Psoas muscle (tissue), 8 donors: Measurements from ENCODE around the gene RUFY1. TPM values are rescaled to one million over a fixed set of nuclear protein-coding genes. Genes with fewer than 3 reads are reported as not detected.

Source experiments
- ATAC-seq, 4 donors: fragments of 200-7000 bp; cut with Tn5 transposase; one replicate each; pipeline ENCODE4 v1.9.1; 2020; ENCODE audit warnings: moderate library complexity in 3 of 4, mild to moderate bottlenecking in 2 of 4
- DNase-seq, 2 donors: peaks; one replicate each; pipeline ENCODE4 v3.0.0-alpha.2; 2020
- H3K27ac ChIP-seq: fragments of 200-600 bp; one replicate; pipeline ENCODE4 v1.8.0; 2022
- H3K27me3 ChIP-seq, 3 donors: fragments of 200-600 bp in 1 of 3; one replicate each; pipeline versions ENCODE4 v1.6.1 to v1.8.0; 2013 to 2022; ENCODE audit warnings: low read length in 2 of 3, mild to moderate bottlenecking in 2 of 3, moderate library complexity in 1 of 3; ENCODE audit not compliant: insufficient read depth in 3 of 3
- H3K36me3 ChIP-seq, 2 donors: fragments of 200-600 bp in 1 of 2; one replicate each; pipeline versions ENCODE4 v1.6.1 to v1.8.0; 2013 to 2022; ENCODE audit warnings: low read depth in 1 of 2, mild to moderate bottlenecking in 1 of 2, moderate library complexity in 1 of 2; ENCODE audit not compliant: insufficient read depth in 1 of 2
- H3K4me1 ChIP-seq: fragments of 200-600 bp; one replicate; pipeline ENCODE4 v1.8.0; 2022
- H3K4me3 ChIP-seq: fragments of 200-600 bp; one replicate; pipeline ENCODE4 v1.8.0; 2022; ENCODE audit warnings: mild to moderate bottlenecking
- H3K9me3 ChIP-seq: fragments of 200-600 bp; one replicate; pipeline ENCODE4 v1.8.0; 2022
- CTCF ChIP-seq: fragments of 200-600 bp; IDR thresholded peaks from one replicate; pipeline ENCODE4 v1.8.0; 2022; ENCODE audit warnings: antibody characterized with exemption
- WGBS, 3 donors: extraction: QIAGEN DNeasy Blood & Tissue Kit; methylation state at CpG; one replicate each; pipeline versions ENCODE4 v1.1.6 to v1.1.7; 2013; 5-methylcytosine and 5-hydroxymethylcytosine counted together
- intact Hi-C, 2 donors: fragments of 100-400 bp; cut with DNase I; formaldehyde crosslinking; loops; one replicate each; pipeline versions ENCODE4 v1.11.0 to v1.14.2; 2022
- polyA plus RNA-seq, 3 donors: library from polyadenylated mRNA; stranded (reverse); fragments of 200-250 nt; gene quantifications; one replicate each; pipeline ENCODE4 v1.2.3, GENCODE V29; 2013
- total RNA-seq, 4 donors: library from RNA; stranded (reverse); fragmentation: NEBNext Ultra II Directional in 2 of 4; extraction: Animal tissue kit (Norgen Biotek cat#: 25700) in 2 of 4; gene quantifications; one replicate each; pipeline versions ENCODE4 v1.2.1 to v1.2.4, GENCODE V29; 2021 to 2023
- donor health status: healthy with polysubstance abuse.
- donor health status: DM: no; HTN: no; CAD: no; lungs with moderate emphysema.
- donor health status: Bipolar disorder and iron deficiency.
- donor health status: healthy.
- donor health status: DM: yes; HTN: yes; CAD: no.
- donor health status: DM: no; HTN: no; CAD: no.
- donor health status: DM: no; HTN: no; CAD: no.
- donor health status: DM: yes; HTN: yes; CAD: no.

The RUFY1 gene
- total and polyA plus RNA-seq, 7 donors, result 17.9 to 26.3 (median 22.8) TPM

- peaks cover 23 to 85% of the 10 kb centered on the region in 2 donors for H3K36me3 ChIP-seq
- no peaks in the 10 kb centered on the region for H3K9me3 ChIP-seq
- DNase-seq (no peak), ATAC-seq (no peak)
- WGBS, 3 donors, result 9 to 17% (median 14%) methylated on average over 6 of the region's 6 CpGs
- peaks cover 60% of the 10 kb centered on the region for H3K4me1 ChIP-seq
- H3K27me3 ChIP-seq, result no peaks in the 10 kb centered on the region
- H3K4me3 ChIP-seq, result peak overlapping the region; percentile 79
- intact Hi-C loops, result loop anchor here in 1 of 2 donors (5.0 kb wide), 1 partner anchor 67 kb away; the partner anchor contains the start of gene RUFY1
- no peak for TF ChIP-seq CTCF
- no peak overlapping the region for H3K27ac ChIP-seq
Measured at GRCh38 chr5:179618923-179619554, 68.7 kb downstream of the RUFY1 start.

- Histone ChIP-seq H3K9me3 (no peaks in the 10 kb centered on the region), H3K27ac (no peak overlapping the region), H3K4me1 (peaks cover 65% of the 10 kb centered on the region), H3K27me3 (no peaks in the 10 kb centered on the region), H3K36me3 (peaks cover 21 to 78% of the 10 kb centered on the region in 2 donors), H3K4me3 (peak overlapping the region; percentile 79)
- 3 to 12% (median 7%) methylated on average over 4 of the region's 4 CpGs for WGBS, 3 donors
- ATAC-seq, result no peak
- intact Hi-C loops, result loop anchor here (5.0 kb wide), 2 partner anchors 67 to 78 kb away; partner anchors contain the start of genes CANX (in 1 of the 2) and RUFY1 (in 1 of the 2)
- no peak for DNase-seq
- TF ChIP-seq CTCF, result no peak
Measured at GRCh38 chr5:179619776-179620175, 69.4 kb downstream of the RUFY1 start.

- Histone ChIP-seq H3K4me3 (peak overlapping the region; percentile 79), H3K9me3 (no peaks in the 10 kb centered on the region), H3K4me1 (peaks cover 68% of the 10 kb centered on the region), H3K27me3 (no peaks in the 10 kb centered on the region), H3K36me3 (peaks cover 19 to 73% of the 10 kb centered on the region in 2 donors), H3K27ac (no peak overlapping the region)
- DNase-seq (no peak), ATAC-seq (no peak)
- intact Hi-C loops, result loop anchor here in 1 of 2 donors (5.0 kb wide), 1 partner anchor 77 kb away; the partner anchor contains the start of gene CANX
- TF ChIP-seq CTCF, result no peak
- WGBS, 3 donors, result 1 to 2% (median 2%) methylated on average over 3 of the region's 3 CpGs
Measured at GRCh38 chr5:179620293-179620692, 69.9 kb downstream of the RUFY1 start.

GRCh38 chr5:179620703-179621350, 70.5 kb downstream of the RUFY1 start:
- DNase-seq (no peak), ATAC-seq (no peak)
- intact Hi-C loops, result loop anchor here in 1 of 2 donors (5.0 kb wide), 1 partner anchor 76 kb away; the partner anchor contains the start of gene CANX
- no peak for TF ChIP-seq CTCF
- Histone ChIP-seq H3K9me3 (no peaks in the 10 kb centered on the region), H3K27ac (peak overlapping the region; percentile 25), H3K4me3 (peak overlapping the region; percentile 79), H3K27me3 (no peaks in the 10 kb centered on the region), H3K36me3 (peaks cover 19 to 67% of the 10 kb centered on the region in 2 donors), H3K4me1 (peaks cover 68% of the 10 kb centered on the region)
- 11 to 15% (median 13%) methylated on average over 5 of the region's 5 CpGs for WGBS, 3 donors
